Measurements from ENCODE around the gene STK39. TPM values are rescaled to one million over a fixed set of nuclear protein-coding genes. Genes with fewer than 3 reads are reported as not detected.

Gene STK39
- total RNA-seq, 2 experiments from 2014 or later, result 17.7 to 41.1 TPM

DNA sequence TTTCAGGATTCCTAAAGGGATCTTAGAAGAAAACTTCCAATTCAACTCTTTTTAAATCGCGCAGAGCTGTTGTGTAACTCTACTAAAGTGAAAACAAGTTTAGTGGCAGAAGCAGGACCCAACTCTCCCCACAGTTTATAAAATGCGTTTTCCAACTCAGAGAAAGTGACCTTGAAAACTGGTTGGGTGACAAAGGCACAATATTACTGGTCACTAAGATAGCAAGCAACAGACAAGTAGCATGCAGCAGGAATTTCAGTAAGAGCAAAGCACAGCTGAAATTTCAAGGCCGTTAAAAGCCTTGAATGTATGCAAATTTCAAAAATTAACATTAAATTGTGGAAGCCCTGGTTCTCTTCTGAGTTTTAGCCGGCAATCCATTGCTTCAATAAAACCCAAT is 66.9 kb downstream of the STK39 start:
- no peaks in the 10 kb centered on the region for H3K79me2 ChIP-seq (ENCODE audit: insufficient read depth, low read depth, low read length)
- no peak overlapping the region for H3K4me3 ChIP-seq (ENCODE audit: low read depth, low read length, poor library complexity, severe bottlenecking)
- no peak overlapping the region for H3K27ac ChIP-seq (ENCODE audit: low read depth, low read length, poor library complexity, severe bottlenecking)
- TF ChIP-seq, protein P1, sequence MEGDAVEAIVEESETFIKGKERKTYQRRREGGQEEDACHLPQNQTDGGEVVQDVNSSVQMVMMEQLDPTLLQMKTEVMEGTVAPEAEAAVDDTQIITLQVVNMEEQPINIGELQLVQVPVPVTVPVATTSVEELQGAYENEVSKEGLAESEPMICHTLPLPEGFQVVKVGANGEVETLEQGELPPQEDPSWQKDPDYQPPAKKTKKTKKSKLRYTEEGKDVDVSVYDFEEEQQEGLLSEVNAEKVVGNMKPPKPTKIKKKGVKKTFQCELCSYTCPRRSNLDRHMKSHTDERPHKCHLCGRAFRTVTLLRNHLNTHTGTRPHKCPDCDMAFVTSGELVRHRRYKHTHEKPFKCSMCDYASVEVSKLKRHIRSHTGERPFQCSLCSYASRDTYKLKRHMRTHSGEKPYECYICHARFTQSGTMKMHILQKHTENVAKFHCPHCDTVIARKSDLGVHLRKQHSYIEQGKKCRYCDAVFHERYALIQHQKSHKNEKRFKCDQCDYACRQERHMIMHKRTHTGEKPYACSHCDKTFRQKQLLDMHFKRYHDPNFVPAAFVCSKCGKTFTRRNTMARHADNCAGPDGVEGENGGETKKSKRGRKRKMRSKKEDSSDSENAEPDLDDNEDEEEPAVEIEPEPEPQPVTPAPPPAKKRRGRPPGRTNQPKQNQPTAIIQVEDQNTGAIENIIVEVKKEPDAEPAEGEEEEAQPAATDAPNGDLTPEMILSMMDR (conservative IDR thresholded peaks at IDR 0.05; ENCODE audit: low read length), result no peak
- no peak for TF ChIP-seq EZH2phosphoT487 (IDR thresholded peaks at IDR 0.05; ENCODE audit: borderline replicate concordance, low read depth, low read length)
- no TSS peak for BruUV-seq (replicated peaks)
- H4K20me1 ChIP-seq (ENCODE audit: insufficient read depth, low read length), result no peaks in the 10 kb centered on the region
- no peak overlapping the region for H2AFZ ChIP-seq (ENCODE audit: low read length)
- peaks cover 18% of the 10 kb centered on the region for H3K36me3 ChIP-seq (ENCODE audit: insufficient read depth, low read length)
- H3K9me3 ChIP-seq (ENCODE audit: low read length), result no peaks in the 10 kb centered on the region
- H3K4me2 ChIP-seq (ENCODE audit: low read length), result no peak overlapping the region
- H3K9me2 ChIP-seq (ENCODE audit: insufficient read depth, low read length), result no peaks in the 10 kb centered on the region
- ChIA-PET POLR2A (interaction anchor here (0.7 to 0.8 kb wide), 2 partner anchors 15 to 70 kb away, joined by 4 read pairs; no protein-coding TSS in a partner anchor), CTCF (ENCODE audit: unreplicated experiment) (no interaction called here)
- DNase-seq (ENCODE audit: low spot score), result no peak
- intact Hi-C loops (cut with micrococcal nuclease; ENCODE audit: unreplicated experiment), result no loop called here
- peaks cover 8% of the 10 kb centered on the region for H3K4me1 ChIP-seq (ENCODE audit: insufficient read depth, low read length, poor library complexity, severe bottlenecking)

DNA sequence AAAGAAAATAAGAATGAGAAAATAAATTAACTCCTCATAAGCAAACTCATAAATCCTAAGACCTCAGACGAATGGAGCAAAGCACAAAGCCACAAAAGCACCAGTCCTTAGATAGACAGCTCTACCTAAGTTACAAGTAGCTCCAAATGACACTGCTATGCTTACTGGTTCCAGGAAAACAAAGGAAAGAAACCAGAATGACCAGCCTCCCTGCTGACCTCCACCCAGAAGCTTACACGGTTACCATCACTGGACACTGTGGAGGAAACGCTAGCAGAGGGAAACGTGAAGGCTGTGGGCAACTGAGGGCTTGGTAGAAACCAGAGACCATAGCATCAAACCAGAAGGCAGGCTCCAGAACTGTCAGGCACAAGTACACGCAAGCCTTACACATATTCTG is 67.8 kb downstream of the STK39 start:
- no TSS peak for BruUV-seq (replicated peaks)
- no peak for DNase-seq (ENCODE audit: low spot score)
- H3K4me2 ChIP-seq (ENCODE audit: low read length), result no peak overlapping the region
- no peaks in the 10 kb centered on the region for H3K9me3 ChIP-seq (ENCODE audit: low read length)
- peaks cover 15% of the 10 kb centered on the region for H3K4me1 ChIP-seq (ENCODE audit: insufficient read depth, low read length, poor library complexity, severe bottlenecking)
- no peak overlapping the region for H3K27ac ChIP-seq (ENCODE audit: low read depth, low read length, poor library complexity, severe bottlenecking)
- H3K9me2 ChIP-seq (ENCODE audit: insufficient read depth, low read length), result no peaks in the 10 kb centered on the region
- H2AFZ ChIP-seq (ENCODE audit: low read length), result no peak overlapping the region
- no peaks in the 10 kb centered on the region for H3K79me2 ChIP-seq (ENCODE audit: insufficient read depth, low read depth, low read length)
- CTCF ChIA-PET (ENCODE audit: unreplicated experiment), result no interaction called here
- POLR2A ChIA-PET, result no interaction called here
- TF ChIP-seq EZH2phosphoT487 (IDR thresholded peaks at IDR 0.05; ENCODE audit: borderline replicate concordance, low read depth, low read length), result no peak
- TF ChIP-seq, protein P1 (conservative IDR thresholded peaks at IDR 0.05; ENCODE audit: low read length), result no peak
- H4K20me1 ChIP-seq (ENCODE audit: insufficient read depth, low read length), result no peaks in the 10 kb centered on the region
- H3K36me3 ChIP-seq (ENCODE audit: insufficient read depth, low read length), result peaks cover 18% of the 10 kb centered on the region
- H3K4me3 ChIP-seq (ENCODE audit: low read depth, low read length, poor library complexity, severe bottlenecking), result no peak overlapping the region
- intact Hi-C loops (cut with micrococcal nuclease; ENCODE audit: unreplicated experiment), result no loop called here

DNA sequence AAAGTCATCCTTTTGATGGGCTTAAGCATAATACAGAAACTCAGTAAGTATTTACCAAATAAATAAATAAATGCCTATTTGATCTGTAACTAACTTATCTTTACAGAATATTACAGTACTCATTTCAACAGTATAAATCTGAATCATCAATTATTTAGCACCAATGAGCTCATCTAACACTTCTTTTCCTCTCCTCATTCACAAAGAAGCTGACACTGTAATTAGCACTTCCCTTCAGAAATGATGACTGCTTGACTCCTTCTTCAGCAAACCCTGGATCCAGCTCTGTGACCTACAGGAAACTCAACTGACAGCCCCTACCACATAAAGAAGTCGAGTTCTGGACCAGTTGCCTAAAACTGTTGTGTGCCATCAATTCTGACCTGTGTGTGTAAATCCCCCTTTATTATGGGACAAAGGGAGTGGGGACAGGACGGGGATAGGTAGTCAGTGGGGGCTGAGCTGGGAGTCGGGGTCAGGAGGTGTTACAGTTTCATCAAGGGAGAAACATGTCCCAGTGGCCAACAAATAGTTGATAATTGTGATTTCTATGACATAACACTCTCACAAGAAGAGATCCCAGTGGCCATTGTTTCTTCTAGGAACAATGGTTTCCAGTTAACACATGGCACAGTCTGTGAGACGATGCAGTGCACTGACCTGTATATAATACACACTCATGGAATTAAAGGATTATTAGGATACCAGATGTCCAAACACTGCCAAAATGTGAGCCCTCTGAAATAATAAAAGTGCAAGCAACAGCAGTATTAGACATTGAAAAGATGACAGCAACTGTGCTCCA is 68.7 kb downstream of the STK39 start:
- H3K4me1 ChIP-seq (ENCODE audit: insufficient read depth, low read length, poor library complexity, severe bottlenecking), result peaks cover 15% of the 10 kb centered on the region
- POLR2A ChIA-PET, result no interaction called here

More for the DNA sequence above, 68.7 kb downstream of the STK39 start:
- H4K20me1 ChIP-seq (ENCODE audit: insufficient read depth, low read length), result no peaks in the 10 kb centered on the region
- H3K9me3 ChIP-seq (ENCODE audit: low read length), result no peaks in the 10 kb centered on the region
- H3K9me2 ChIP-seq (ENCODE audit: insufficient read depth, low read length), result no peaks in the 10 kb centered on the region
- no peak overlapping the region for H3K4me3 ChIP-seq (ENCODE audit: low read depth, low read length, poor library complexity, severe bottlenecking)
- BruUV-seq (replicated peaks), result no TSS peak
- no peaks in the 10 kb centered on the region for H3K79me2 ChIP-seq (ENCODE audit: insufficient read depth, low read depth, low read length)
- CTCF ChIA-PET (ENCODE audit: unreplicated experiment), result no interaction called here
- TF ChIP-seq, protein P1 (conservative IDR thresholded peaks at IDR 0.05; ENCODE audit: low read length), result no peak
- no peak for TF ChIP-seq EZH2phosphoT487 (IDR thresholded peaks at IDR 0.05; ENCODE audit: borderline replicate concordance, low read depth, low read length)
- H3K27ac ChIP-seq (ENCODE audit: low read depth, low read length, poor library complexity, severe bottlenecking), result no peak overlapping the region
- intact Hi-C loops (cut with micrococcal nuclease; ENCODE audit: unreplicated experiment), result no loop called here
- no peak overlapping the region for H2AFZ ChIP-seq (ENCODE audit: low read length)
- peaks cover 24% of the 10 kb centered on the region for H3K36me3 ChIP-seq (ENCODE audit: insufficient read depth, low read length)
- no peak overlapping the region for H3K4me2 ChIP-seq (ENCODE audit: low read length)
- no peak for DNase-seq (ENCODE audit: low spot score)
